Measurements from ENCODE around the gene LUC7L3. TPM values are rescaled to one million over a fixed set of nuclear protein-coding genes. Genes with fewer than 3 reads are reported as not detected.

LUC7L3 gene
- total and polyA plus RNA-seq, 2 of the 13 experiments (the other 11 are each of a cell fraction or from before 2014, with no cell fraction given): 108 to 120 TPM

- TF ChIP-seq ZNF407 (CRISPR knock-in tag; IDR thresholded peaks at IDR 0.05; ENCODE audit: not compliant biosample characterization) (peak; percentile 92), ZBTB49 (CRISPR knock-in tag; IDR thresholded peaks at IDR 0.05; ENCODE audit: borderline replicate concordance) (0 out of 2 replicates have a peak, but pooled peaks have one; percentile 73), TFE3 (CRISPR knock-in tag; IDR thresholded peaks at IDR 0.05) (no peak; the same call in none of the 2 replicates), JARID2 (CRISPR knock-in tag; IDR thresholded peaks at IDR 0.05; ENCODE audit: insufficient replicate concordance) (peak; percentile 10), SP2 (CRISPR knock-in tag; IDR thresholded peaks at IDR 0.05) (no peak), ZNF7 (CRISPR knock-in tag; IDR thresholded peaks at IDR 0.05) (peak; percentile 75), TOPORS (CRISPR knock-in tag; IDR thresholded peaks at IDR 0.05) (peak; percentile 95), HMGA1 (CRISPR knock-in tag; conservative IDR thresholded peaks at IDR 0.05) (no peak), TEAD3 (CRISPR knock-in tag; optimal IDR thresholded peaks at IDR 0.05; ENCODE audit: borderline replicate concordance) (peak; percentile 59), E2F1 (CRISPR knock-in tag; IDR thresholded peaks at IDR 0.05) (peak; percentile 74; the same call in 1 of the 2 replicates), PLRG1 (conservative IDR thresholded peaks at IDR 0.05) (no peak), SAP130 (CRISPR knock-in tag; IDR thresholded peaks at IDR 0.05; ENCODE audit: low read depth) (peak; percentile 97), CC2D1A (CRISPR knock-in tag; IDR thresholded peaks at IDR 0.05) (no peak), GMEB2 (CRISPR knock-in tag; IDR thresholded peaks at IDR 0.05; ENCODE audit: low read depth) (no peak; the same call in 1 of the 2 replicates)
Observed at GRCh38 chr17:50719144-50719923, at the start of gene LUC7L3 (continued).
